HCT116 (cell line): ENCODE results near the gene PLAC8.

Experiments
- EZH2 ChIP-seq: fragments of 200-600 bp; sonication (generic); IDR thresholded peaks from 2 replicates; pipeline ENCODE4 v1.6.1; 2017; ENCODE audit warnings: antibody characterized with exemption, mixed run types
- EZH2phosphoT487 ChIP-seq: fragments of 200-600 bp; IDR thresholded peaks from 2 replicates; pipeline ENCODE4 v1.6.1; 2018; ENCODE audit warnings: antibody characterized with exemption, borderline replicate concordance
- POLR2A ChIP-seq: IDR thresholded peaks from 2 replicates; pipeline ENCODE4 v1.7.0; 2011; ENCODE audit warnings: borderline replicate concordance; ENCODE audit not compliant: insufficient read depth, insufficient read length; ENCODE audit errors: extremely low read depth
- RAD21 ChIP-seq: IDR thresholded peaks from 2 replicates; pipeline ENCODE4 v1.6.1; 2012; ENCODE audit warnings: low read depth, mild to moderate bottlenecking
- SRF ChIP-seq: IDR thresholded peaks from 2 replicates; pipeline ENCODE4 v1.6.1; 2012; ENCODE audit warnings: low read depth
- YY1 ChIP-seq: IDR thresholded peaks from 2 replicates; pipeline ENCODE4 v1.6.1; 2011; ENCODE audit warnings: low read length, low read depth, moderate library complexity, mild to moderate bottlenecking; ENCODE audit not compliant: insufficient replicate concordance; ENCODE audit errors: extremely low read depth
- TF ChIP-seq, protein P1 (sequence below), 3 experiments: fragments of 200-600 bp in 1 of 3; sonication (generic) in 1 of 3; IDR thresholded peaks in 2 of 3; conservative IDR thresholded peaks in 1 of 3; 2 replicates each; pipeline ENCODE4 v1.5.1; 2012 to 2017; ENCODE audit warnings: low read depth in 2 of 3, low read length in 2 of 3, antibody characterized with exemption in 1 of 3, borderline replicate concordance in 1 of 3, control low read depth in 1 of 3, mild to moderate bottlenecking in 1 of 3, mixed read lengths in 1 of 3, mixed run types in 1 of 3, moderate library complexity in 1 of 3; ENCODE audit not compliant: insufficient read depth in 1 of 3

DNA sequence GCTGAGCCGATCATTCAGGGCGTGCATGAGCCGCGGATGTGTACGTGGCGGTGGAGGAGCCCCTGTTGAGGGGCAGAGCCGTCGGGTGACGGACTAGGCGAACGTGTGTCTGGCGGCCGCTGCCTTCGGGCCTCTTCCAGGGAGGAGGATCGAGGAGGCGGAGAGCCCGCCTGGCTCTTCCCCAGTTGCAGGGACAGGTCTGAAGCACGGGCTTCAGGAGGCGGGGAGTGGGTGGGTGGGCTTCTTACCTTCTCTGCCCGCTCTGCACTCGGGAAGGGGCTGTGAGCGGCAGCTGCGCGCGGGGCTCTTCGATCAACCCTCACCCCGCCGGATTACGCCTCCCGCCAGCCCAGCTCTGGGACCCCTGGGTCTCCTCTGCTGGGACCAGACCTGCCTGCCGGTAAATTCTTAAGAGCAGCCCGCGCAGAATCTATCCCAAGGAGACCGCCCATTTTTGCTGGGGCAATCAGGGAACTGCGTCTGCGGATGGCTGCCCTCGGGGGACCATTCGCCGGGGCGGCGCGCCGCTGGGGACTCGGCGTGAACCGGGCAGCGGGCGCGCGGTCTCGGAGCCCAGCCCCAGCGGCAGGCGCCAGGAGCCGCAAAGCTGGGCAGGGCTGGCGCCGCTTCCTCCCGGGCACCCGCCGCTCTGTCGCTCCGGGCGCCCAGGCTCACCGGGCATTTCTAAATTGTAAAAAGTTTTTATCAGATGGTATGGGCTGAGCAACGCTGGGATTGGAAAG is 4.9 kb downstream of the PLAC8 start:
- TF ChIP-seq EZH2phosphoT487 (no peak), POLR2A (no peak), EZH2 (no peak), SRF (no peak), YY1 (no peak), RAD21 (no peak)
- TF ChIP-seq, protein P1, sequence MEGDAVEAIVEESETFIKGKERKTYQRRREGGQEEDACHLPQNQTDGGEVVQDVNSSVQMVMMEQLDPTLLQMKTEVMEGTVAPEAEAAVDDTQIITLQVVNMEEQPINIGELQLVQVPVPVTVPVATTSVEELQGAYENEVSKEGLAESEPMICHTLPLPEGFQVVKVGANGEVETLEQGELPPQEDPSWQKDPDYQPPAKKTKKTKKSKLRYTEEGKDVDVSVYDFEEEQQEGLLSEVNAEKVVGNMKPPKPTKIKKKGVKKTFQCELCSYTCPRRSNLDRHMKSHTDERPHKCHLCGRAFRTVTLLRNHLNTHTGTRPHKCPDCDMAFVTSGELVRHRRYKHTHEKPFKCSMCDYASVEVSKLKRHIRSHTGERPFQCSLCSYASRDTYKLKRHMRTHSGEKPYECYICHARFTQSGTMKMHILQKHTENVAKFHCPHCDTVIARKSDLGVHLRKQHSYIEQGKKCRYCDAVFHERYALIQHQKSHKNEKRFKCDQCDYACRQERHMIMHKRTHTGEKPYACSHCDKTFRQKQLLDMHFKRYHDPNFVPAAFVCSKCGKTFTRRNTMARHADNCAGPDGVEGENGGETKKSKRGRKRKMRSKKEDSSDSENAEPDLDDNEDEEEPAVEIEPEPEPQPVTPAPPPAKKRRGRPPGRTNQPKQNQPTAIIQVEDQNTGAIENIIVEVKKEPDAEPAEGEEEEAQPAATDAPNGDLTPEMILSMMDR (IDR thresholded peaks at IDR 0.05 in 2 of 3, conservative IDR thresholded peaks at IDR 0.05 in 1 of 3; ENCODE audit: borderline replicate concordance in 1 of 3, insufficient read depth in 1 of 3, low read depth in 2 of 3, low read length in 2 of 3): no peak
